Cardiac fibroblast (primary cell): Measurements from ENCODE around the gene CFAP251.

ENCODE experiments used
- DNase-seq, 2 donors: peaks; one replicate each; pipeline versions ENCODE4 v3.0.0 to v3.0.0-alpha.2; 2010; ENCODE audit warnings: low read depth in 2 of 2
- H3K4me3 ChIP-seq, 2 donors: replicated peaks in 1 of 2; 1 replicate in 1 of 2; 2 replicates in 1 of 2; pipeline ENCODE4 v1.5.1; 2011; ENCODE audit warnings: low read depth in 2 of 2, low read length in 2 of 2, mild to moderate bottlenecking in 2 of 2, moderate library complexity in 1 of 2
- TF ChIP-seq, protein P1 (sequence below): IDR thresholded peaks from one replicate; pipeline ENCODE4 v1.5.1; 2011; ENCODE audit warnings: low read depth, mild to moderate bottlenecking, low read length, inconsistent platforms

CFAP251 gene

DNA sequence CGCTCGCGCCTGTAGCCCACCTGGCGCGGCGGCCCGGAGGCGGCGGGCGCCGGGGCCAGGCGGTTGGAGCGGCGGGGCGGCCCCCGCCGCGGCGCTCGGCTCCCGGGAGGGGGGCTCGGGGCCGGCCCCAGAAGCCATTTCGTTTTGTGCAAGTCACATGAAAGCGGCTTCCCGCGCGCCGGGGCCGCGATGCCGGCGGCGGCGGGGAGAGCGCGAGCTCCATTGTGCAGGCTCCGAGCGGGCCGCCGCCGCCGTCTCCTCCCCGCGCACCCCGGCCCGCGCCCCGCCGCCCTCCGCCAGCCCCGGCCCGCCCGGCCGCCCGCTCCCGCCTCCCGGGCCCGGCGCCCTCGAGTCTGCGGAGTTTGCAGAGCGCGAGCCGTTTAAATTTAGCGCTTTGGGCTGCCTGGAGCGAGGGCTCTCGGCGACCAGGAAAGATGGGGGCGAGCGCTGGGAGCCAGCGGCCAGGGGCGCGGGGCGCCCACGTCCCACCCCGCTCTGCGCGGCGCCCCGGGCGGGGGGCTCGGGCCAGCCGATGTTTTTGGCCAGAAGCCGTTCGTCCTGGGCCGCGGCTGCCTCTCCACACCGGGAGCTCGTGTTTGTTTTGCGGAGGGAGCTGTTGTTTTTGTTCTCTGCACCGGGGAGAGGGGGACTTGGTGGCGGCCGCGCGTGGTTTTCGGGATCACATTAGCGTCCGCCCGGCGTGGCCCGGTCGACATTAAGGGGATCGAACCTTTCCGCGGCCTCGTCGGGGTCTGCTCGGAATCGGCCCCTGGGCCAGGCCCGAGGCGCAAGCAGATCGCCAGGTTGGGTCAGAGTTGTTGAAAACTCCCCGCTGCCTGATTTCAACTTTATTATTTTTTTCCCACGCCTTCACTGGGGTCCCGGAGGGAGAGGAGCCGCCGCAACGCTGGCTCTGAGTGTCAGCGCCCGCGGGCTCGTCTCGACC lies 104.3 kb downstream of the CFAP251 start:
- peak overlapping the region; percentile 56 to 59 for H3K4me3 ChIP-seq
- TF ChIP-seq, protein P1, sequence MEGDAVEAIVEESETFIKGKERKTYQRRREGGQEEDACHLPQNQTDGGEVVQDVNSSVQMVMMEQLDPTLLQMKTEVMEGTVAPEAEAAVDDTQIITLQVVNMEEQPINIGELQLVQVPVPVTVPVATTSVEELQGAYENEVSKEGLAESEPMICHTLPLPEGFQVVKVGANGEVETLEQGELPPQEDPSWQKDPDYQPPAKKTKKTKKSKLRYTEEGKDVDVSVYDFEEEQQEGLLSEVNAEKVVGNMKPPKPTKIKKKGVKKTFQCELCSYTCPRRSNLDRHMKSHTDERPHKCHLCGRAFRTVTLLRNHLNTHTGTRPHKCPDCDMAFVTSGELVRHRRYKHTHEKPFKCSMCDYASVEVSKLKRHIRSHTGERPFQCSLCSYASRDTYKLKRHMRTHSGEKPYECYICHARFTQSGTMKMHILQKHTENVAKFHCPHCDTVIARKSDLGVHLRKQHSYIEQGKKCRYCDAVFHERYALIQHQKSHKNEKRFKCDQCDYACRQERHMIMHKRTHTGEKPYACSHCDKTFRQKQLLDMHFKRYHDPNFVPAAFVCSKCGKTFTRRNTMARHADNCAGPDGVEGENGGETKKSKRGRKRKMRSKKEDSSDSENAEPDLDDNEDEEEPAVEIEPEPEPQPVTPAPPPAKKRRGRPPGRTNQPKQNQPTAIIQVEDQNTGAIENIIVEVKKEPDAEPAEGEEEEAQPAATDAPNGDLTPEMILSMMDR: no peak
- DNase-seq: peak; percentile 9 to 29

DNA sequence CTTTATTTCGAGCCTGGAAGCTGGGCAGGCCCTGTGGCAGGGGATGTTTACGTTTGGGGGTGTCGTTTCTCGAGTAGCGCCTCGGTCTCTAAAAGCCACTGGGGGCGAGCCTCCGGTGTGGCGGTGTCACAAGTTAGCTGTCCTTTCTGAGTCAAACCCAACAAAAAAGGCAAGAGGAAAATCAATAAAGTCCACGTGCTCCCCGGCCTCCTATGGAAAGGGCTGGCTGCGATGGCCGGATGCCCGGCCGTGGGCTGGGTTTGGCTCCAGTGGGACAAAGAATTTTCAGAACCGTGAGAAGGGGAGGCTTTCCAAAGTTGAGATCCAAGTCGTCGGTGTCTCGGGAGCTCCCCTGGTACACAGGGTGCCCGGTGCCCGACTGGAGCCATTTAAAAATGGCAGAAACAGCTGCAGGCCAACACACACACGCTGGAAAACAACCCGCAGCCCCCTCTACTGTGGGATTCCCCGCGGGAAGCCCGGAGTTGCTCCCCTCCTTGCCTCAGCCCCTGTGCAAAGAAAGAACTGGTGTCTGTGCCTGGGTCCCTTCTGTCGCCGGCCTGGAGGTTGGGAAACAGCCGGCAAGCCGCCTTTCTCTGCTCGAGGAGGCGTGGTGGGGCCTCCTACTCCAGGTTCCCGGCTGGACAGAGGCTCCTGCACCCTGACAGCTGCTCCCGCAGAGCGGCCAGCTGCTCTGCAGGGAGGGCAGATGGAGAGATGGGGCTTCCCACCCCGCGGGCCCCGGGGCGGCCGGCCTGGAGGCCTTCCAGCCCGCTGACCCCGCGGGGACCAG lies 105.1 kb downstream of the CFAP251 start:
- TF ChIP-seq, protein P1: no peak
- peak; percentile 69 to 80 for DNase-seq

DNA sequence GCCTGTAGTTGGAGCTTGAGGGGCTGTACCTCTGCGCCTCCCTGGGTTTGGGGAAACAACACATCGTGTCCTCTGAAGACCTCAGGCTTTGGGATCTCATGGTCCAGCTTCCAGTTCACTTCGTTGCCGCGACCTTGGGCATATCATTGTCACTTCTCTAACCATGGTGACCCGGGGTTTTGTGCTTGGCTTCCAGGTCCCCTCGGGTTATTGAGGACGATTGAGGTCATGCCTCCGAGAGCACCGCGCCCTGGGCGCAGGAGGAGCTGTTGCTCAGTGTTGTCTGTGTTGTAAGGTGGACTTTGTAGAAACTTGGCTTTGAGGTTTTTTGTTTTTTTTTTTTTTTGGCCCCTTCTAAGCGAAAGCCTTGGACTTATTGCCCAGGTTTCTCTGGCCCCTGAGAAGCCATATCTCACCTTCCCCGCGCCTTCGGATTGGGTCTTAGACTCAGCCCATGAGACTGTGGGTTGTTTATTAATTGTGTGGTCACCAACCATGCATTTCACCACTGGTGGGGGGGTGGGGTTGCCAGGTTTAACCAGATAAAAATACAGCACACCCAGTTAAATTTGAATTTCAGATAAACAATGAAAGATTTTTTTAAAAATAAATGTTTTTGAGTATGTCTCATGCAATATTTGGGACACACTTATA lies 105.9 kb downstream of the CFAP251 start:
- H3K4me3 ChIP-seq: no peak overlapping the region
- TF ChIP-seq, protein P1: no peak
- DNase-seq: no peak

More for the DNA sequence above, 105.1 kb downstream of the CFAP251 start:
- peak overlapping the region; percentile 56 to 59 for H3K4me3 ChIP-seq

DNA sequence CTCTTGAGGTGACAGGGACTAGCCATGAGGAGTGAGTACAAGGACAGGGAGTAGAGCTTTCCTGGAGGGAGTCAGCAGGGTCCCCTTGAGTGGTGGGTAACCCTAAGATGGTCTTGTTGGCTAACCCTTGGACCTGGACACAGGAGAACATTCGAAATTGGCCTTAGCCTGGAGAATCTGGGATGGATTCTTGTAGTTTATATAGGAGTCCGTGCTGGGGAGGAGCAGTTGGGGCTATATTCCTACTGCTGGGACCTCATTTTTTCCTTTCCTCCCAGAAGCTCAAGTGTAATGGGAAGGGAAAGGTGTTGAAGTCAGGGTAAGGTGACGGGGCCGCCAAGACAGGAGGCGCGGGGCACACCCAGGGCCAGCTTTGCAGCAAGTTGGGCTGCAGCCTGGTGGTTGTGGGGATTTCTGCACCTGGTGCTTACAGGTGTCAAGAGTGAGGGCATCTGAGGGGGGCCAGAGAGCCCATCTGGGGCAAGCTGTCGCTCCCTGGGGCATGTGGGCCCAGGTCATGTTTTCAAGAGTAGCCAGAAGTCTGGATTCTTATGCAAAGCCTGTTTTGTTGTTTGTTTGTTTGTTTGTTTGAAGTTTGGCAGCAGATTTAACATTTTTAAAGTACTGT lies 108.4 kb downstream of the CFAP251 start:
- TF ChIP-seq, protein P1: no peak
- no peak for DNase-seq
- no peak overlapping the region for H3K4me3 ChIP-seq

DNA sequence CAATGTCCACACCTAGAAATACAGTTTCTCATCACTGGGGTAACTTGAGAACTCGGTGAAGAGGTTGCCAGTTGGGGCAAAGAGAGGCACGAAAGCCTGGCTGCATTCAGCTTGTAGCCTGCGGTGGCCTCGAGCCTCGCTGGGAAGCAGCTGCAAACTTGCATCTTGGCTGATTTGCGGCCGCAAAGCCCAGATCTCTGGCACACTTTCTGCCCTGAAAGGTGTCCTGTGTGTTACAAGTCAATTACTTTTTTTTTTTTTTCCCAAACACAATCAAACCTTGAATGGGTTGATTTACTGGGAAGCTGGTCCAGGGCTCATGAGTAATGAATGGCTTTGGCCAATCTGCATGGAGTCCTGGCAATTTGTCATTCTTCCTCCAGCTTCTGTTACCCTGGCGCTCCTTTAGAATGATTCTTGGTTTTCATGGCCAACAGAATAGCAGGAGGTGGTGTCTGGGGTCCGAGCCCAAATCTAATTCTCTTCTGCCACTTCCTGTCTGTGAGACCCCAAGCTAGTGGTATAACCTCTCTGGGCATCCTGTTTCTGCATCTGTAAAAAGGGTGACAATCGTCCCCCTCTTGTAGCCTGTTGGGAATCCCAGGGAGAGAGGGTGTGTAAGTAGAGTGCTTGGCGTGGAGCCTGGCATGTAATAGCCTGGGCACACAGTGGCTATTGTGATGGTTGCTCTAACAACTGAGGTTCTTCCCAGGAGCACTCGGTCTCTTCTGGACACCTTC lies 109.9 kb downstream of the CFAP251 start:
- TF ChIP-seq, protein P1: no peak
- no peak overlapping the region for H3K4me3 ChIP-seq
- no peak for DNase-seq
